Measurements from ENCODE around the gene HSD3B7.

GRCh38 chr16:31009894-31010584 lies 25.0 kb downstream of the HSD3B7 start:
- TF ChIP-seq POLR2AphosphoS5 (IDR thresholded peaks at IDR 0.05; ENCODE audit: low read depth, low read length) (no peak), SIN3A (IDR thresholded peaks at IDR 0.05; ENCODE audit: borderline replicate concordance, insufficient read depth, low read length) (no peak), REST (IDR thresholded peaks at IDR 0.05; ENCODE audit: insufficient read depth in 1 of 2, low read depth in 2 of 2, low read length in 2 of 2) (no peak), TAF1 (IDR thresholded peaks at IDR 0.05; ENCODE audit: borderline replicate concordance, insufficient read depth, low read length) (no peak)

Data from PFSK-1 (cell line).